Measurements from ENCODE around the gene TPPP.
A peak's percentile ranks its signal among the peaks of the same experiment; 100 is the strongest.

TPPP gene

DNA sequence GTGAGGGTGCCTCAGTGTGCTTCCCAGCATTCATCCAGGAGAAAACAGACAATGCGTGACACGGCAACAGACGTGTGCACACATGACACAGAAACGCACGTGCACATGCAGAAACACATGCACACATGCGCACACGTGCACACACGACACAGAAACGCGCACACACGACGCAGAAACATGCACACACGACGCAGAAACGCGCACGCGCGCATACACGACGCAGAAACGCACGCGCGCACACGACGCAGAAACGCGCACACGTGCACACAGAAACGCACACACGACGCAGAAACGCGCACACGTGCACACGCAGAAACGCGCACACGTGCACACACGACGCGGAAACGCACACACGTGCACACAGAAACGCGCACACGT lies 16.5 kb downstream of the TPPP start:
- no peak for DNase-seq

- no peak for DNase-seq
Observed at GRCh38 chr5:675871-676698, 17.1 kb downstream of the TPPP start.

GRCh38 chr5:675111-675870 lies 17.9 kb downstream of the TPPP start:
- DNase-seq, result no peak

DNA sequence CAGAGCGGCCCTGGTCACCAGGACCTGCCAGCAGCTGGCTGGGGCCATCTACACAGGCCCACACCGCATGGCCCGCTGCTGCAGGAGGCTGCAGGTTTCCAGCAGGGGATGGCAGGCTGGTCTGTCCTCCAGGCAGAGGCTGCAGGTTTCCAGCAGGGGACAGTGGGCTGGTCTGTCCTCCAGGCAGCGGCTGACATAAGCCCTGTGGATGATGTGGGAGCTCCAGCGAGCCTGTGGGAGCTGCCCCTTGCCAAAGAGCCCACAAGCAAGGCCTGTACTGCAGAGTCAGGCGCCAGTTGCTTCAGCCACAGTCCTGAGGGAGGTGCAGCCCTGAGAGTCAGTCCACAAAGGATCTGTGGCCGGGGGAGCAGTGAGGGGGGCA lies 18.5 kb downstream of the TPPP start:
- DNase-seq, result no peak

DNA sequence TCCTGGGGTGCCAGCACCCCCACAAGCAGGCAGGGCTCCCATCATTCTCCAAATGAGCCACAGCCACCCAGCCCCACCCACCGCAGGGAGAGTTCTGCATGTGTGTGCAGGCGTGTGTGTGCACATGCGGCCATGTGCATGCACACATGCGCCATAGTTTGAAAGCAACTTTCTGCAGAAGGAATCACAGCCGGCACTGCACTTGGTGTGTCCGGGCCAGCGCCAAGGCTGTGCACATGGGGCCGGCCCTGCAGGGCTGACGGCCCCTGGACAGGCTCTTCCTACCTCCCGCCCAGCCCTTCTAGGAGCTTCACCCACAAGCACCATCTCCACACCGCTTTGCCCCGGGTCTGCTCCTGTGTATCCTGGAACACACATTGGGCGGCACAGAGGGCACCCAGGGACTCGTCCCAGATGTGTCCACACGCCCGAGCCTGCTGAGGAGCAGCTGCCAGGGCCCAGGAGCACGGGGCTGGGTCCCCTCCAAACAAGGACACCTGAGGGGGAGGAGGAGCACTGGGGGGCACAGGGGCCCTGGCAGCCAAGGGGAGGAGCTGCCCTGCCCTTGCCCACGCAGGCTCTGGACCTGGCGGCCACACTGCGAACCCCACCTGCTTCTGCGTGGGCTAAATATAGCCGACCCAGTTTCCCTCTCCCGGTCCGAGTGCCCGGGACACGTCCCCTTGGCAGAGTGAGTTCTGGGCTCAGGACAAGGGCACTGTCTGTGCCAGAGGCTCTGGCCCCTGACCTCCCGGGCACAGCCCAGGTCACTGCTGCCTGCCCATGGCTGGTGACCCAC lies 19.1 kb downstream of the TPPP start:
- DNase-seq, result no peak

GRCh38 chr5:673161-673830 lies 19.9 kb downstream of the TPPP start:
- no peak for DNase-seq

- peak; percentile 80 for DNase-seq
Observed at GRCh38 chr5:672329-673160, 20.6 kb downstream of the TPPP start.

DNA sequence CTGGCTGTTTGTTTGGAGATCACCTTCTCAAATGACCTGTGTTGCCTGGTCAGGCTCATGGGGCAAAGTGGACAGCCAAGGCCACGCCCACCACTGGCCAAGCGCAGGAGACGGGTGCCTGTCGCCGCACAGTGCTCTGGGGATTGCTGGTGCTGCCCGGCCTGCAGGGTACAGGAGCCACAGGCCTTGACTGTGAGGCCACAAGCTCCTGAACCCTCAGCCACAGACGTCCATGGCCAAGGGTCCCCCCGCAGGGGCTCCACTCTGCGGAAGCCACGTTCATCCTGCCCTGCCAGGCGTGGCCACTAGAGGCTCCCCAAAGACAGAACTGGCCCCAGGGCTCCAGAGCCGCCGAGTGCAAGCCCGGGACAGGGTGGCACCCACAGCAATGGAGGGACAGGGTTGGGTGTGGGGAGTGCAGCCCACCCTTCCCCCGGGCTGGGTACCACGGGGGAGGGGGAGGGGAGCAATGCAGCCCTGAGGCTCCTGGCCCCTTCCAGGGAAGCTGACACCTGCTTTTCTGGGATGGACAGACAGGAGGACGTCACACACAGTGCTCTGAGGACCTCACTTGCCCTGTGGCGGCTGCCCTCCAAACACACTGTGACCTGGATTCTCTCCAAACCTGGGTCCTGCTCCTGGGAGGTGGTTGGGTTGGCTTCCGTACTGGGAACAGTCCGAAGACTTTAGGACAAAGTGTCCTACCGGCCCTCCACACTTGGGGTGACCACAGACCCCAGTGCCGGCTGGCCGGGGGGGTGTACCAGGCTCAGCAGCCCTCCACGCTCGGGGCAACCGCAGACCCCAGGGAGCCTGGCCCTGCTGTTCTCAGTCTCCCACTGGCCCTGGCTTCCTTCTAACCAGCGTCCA lies 21.5 kb downstream of the TPPP start:
- DNase-seq, result peak; percentile 85

GRCh38 chr5:670396-671270 lies 22.5 kb downstream of the TPPP start:
- DNase-seq, result no peak

- DNase-seq, result no peak
Observed at GRCh38 chr5:669842-670395, 23.2 kb downstream of the TPPP start.

DNA sequence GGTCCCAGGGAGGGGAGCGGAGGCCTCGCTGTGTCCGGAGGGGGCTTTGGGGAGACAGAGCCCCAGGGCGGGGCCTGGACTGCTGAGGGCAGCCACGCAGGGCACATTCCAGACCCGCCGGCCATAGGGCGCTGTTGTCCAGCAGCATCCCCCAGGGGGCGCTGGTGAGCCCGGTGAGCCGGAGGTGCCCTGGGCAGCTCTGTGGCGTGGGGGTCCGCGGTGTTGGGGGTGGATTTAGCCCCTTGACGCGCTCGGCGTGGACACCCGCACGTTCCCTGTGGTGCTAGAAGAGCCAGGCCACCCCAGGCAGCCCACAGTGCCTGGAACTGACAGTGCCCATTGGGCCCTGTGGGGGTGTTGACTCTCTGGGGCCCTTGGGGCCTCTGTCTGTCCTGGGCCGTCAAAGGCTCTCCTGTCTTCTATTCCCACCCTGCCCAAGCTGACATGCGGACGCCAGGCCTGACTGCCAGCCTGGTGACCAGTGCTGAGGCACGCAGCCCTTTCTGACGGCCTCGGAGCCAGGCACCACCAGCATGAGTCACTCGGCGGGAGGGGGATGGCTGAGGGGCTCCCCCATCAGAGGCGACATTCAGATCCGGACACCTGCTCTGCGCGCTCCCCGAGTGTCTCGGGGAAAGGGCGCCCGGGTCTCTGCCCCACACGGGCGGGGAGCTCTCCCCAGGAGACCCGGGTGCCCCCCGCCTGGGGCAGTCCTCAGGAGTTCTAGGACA lies 23.9 kb downstream of the TPPP start:
- peak; percentile 32 for DNase-seq

DNA sequence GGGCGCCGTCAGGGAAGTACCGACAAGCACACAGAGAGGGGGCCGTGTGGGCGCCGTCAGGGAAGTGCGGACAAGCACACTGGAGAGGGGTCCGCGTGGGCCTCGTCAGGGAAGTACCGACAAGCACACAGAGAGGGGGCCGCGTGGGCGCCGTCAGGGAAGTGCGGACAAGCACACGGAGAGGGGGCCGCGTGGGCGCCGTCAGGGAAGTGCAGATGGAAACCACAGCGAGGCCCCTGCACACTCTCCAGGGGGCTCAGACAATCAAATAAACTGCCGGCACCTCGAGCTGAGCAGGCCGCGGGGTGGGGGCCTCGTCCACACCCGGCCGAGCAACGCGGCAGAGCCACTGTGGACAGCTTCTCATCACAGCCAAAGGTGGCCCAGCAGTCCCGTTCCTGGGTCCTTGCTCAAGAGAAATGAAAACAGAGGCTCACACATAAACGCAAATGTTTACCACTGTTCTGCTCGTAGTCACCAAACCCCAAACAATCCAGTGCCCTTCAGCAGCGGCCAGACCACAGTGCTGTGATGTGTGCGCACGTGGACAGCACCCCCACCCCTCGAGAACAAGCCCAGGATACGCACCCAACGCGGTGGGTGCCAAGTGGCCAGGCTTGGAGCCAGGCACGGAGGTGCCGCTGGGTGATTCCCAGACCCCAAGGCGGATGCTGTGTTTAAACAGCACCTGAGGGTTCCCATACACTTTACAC lies 24.7 kb downstream of the TPPP start:
- DNase-seq, result no peak

DNA sequence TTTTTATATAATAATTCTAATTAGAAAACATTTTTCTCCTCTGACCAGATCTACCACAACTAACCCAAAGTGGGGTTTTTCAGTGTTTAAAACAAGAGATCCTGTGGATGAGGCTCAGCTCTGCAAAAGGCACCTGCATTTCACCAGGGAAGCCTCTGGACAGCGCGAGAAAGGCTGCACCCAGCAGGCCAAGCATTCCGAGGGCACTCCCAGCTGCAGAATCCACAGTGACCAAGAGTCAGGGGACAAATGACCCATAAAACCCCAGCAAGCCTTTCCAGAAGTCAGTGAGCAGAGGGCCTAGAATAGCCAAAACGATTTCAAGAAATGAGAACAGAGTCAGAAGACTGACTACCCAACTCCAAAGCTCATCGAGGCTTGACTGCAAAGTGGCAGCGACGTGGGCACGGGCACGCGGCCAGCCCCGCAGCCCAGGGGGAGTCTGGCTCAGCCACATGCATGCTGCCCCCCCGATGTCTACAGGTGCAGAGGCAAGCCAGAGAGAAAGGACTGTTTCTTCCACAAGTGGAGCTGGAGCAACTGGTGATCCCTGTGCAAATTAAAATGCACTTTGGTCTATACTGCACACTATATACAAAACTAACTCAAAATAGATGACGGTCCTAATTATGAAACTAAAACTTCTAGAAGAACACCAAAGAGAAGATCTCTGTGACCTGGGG lies 26.2 kb downstream of the TPPP start:
- no peak for DNase-seq

DNA sequence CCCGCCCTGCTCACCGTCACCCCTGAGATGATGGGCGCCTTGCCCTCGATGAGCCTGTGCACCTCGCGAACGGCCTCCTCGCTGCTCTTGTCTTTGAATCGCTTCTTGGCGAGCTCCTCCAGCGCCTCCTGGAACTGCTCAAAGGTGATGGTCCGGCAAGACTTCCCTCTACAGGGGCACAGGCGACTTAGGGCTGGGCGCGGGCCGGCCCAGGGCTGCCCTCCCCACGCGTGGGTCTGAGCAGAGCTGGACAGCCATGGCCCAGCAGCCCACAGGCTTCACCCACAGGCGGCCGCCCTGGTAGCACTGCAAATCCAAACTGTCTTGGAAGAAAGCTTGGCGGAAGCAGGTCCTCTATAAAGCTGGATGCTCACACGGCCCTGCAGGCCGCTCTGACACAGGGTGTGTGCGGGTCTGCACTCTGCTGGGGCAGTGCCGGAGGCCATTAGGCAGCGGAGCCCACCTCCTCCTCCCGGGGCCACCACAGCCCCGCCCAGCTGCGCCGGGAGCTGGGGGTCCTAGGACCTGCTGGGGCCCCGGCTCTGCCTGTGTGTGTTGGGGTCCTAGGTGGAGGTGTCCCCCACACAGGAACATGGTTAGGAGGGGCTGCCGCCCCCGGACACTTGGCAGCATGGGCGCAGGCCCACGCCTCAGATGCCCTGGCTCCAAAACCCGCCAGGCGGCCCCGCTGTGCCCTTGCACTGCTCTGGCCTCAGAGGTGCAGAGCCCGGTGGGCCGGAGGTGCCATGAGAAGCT lies 27.0 kb downstream of the TPPP start:
- DNase-seq, result no peak

- DNase-seq, result peak; percentile 29
Observed at GRCh38 chr5:665541-665955, 27.6 kb downstream of the TPPP start.

- no peak for DNase-seq
Observed at GRCh38 chr5:664994-665360, 28.2 kb downstream of the TPPP start.
